Neural progenitor cell (in vitro differentiated cells): Measurements from ENCODE around the gene ZSCAN18. TPM values are rescaled to one million over a fixed set of nuclear protein-coding genes. Genes with fewer than 3 reads are reported as not detected.

Source experiments
- DNase-seq: peaks from one replicate; pipeline ENCODE4 v3.0.0-alpha.2; 2016; ENCODE audit warnings: low spot score
- H2AFZ ChIP-seq: fragments of 200-600 bp; sonication (generic); replicated peaks from 2 replicates; pipeline ENCODE4 v1.6.1; 2016; ENCODE audit warnings: antibody characterized with exemption
- H3F3A ChIP-seq: fragments of 200-600 bp; sonication (generic); 2 replicates; pipeline ENCODE4 v1.6.1; 2016; ENCODE audit warnings: antibody characterized with exemption, low read depth
- H3K27ac ChIP-seq: fragments of 200-600 bp; sonication (generic); 2 replicates; pipeline ENCODE4 v1.5.1; 2016; ENCODE audit warnings: mild to moderate bottlenecking
- H3K27me3 ChIP-seq: fragments of 200-600 bp; sonication (generic); 2 replicates; pipeline ENCODE4 v1.6.1; 2016; ENCODE audit warnings: mild to moderate bottlenecking, moderate library complexity
- H3K36me3 ChIP-seq: fragments of 200-600 bp; sonication (generic); 2 replicates; pipeline ENCODE4 v1.5.1; 2016
- H3K4me1 ChIP-seq: fragments of 200-600 bp; sonication (generic); 2 replicates; pipeline ENCODE4 v1.6.1; 2016; ENCODE audit warnings: mixed run types
- H3K4me2 ChIP-seq: fragments of 200-600 bp; sonication (generic); 2 replicates; pipeline ENCODE4 v1.6.1; 2016
- H3K4me3 ChIP-seq: fragments of 200-600 bp; sonication (generic); 2 replicates; pipeline ENCODE4 v1.5.1; 2016
- H3K79me2 ChIP-seq: fragments of 200-600 bp; sonication (generic); 2 replicates; pipeline ENCODE4 v1.6.1; 2016; ENCODE audit warnings: low read depth
- H3K9ac ChIP-seq: fragments of 200-600 bp; sonication (generic); 2 replicates; pipeline ENCODE4 v1.6.1; 2016
- H3K9me3 ChIP-seq: fragments of 200-600 bp; sonication (generic); 2 replicates; pipeline ENCODE4 v1.5.1; 2016; ENCODE audit warnings: low read depth
- H4K20me1 ChIP-seq: fragments of 200-600 bp; sonication (generic); 2 replicates; pipeline ENCODE4 v1.6.1; 2016; ENCODE audit warnings: low read depth
- H3K27ac Mint-ChIP-seq: 3 replicates; pipeline ENCODE4 v1.8.0; 2021; ENCODE audit warnings: mixed read lengths
- H3K27me3 Mint-ChIP-seq: 2 replicates; pipeline ENCODE4 v1.8.0; 2022; ENCODE audit warnings: low read depth, mild to moderate bottlenecking, inconsistent platforms, moderate library complexity, mixed read lengths; ENCODE audit not compliant: insufficient read depth
- H3K36me3 Mint-ChIP-seq: 3 replicates; pipeline ENCODE4 v1.8.0; 2021; ENCODE audit warnings: mixed read lengths
- H3K4me1 Mint-ChIP-seq: 3 replicates; pipeline ENCODE4 v1.8.0; 2021; ENCODE audit warnings: mixed read lengths
- H3K4me3 Mint-ChIP-seq: 3 replicates; pipeline ENCODE4 v1.8.0; 2021; ENCODE audit warnings: mild to moderate bottlenecking, moderate library complexity, mixed read lengths
- H3K9me3 Mint-ChIP-seq: 3 replicates; pipeline ENCODE4 v1.8.0; 2020; ENCODE audit warnings: mixed read lengths
- CTCF ChIP-seq: fragments of 200-600 bp; sonication (generic); IDR thresholded peaks from 2 replicates; pipeline ENCODE4 v1.5.1; 2017; ENCODE audit warnings: antibody characterized with exemption, mild to moderate bottlenecking
- EZH2 ChIP-seq: fragments of 200-600 bp; sonication (generic); IDR thresholded peaks from 2 replicates; pipeline ENCODE4 v1.6.1; 2017; ENCODE audit warnings: antibody characterized with exemption, mild to moderate bottlenecking, moderate library complexity
- EZH2phosphoT487 ChIP-seq: fragments of 200-600 bp; sonication (generic); IDR thresholded peaks from 2 replicates; pipeline ENCODE4 v1.6.1; 2017; ENCODE audit warnings: antibody characterized with exemption
- total RNA-seq: library from RNA; depleted of rRNA; stranded (reverse); fragments of >200 nt; gene quantifications from 2 replicates; pipeline ENCODE4 v1.2.3, GENCODE V29; 2015; ENCODE audit warnings: low replicate concordance

The ZSCAN18 gene
- total RNA-seq, 1 donor from 2014 or later: 49.1 TPM

GRCh38 chr19:58053480-58054156 lies 44.4 kb downstream of the ZSCAN18 start:
- Histone ChIP-seq H3K27me3 (no peaks in the 10 kb centered on the region), H3K4me2 (no peak overlapping the region), H3K4me1 (peaks cover 2% of the 10 kb centered on the region), H4K20me1 (no peaks in the 10 kb centered on the region), H3K36me3 (no peaks in the 10 kb centered on the region), H3K27ac (no peak overlapping the region), H3K9me3 (no peaks in the 10 kb centered on the region), H3F3A (peaks cover 5% of the 10 kb centered on the region), H3K4me3 (no peak overlapping the region), H3K79me2 (no peaks in the 10 kb centered on the region), H2AFZ (no peak overlapping the region), H3K9ac (no peak overlapping the region)
- no peak for DNase-seq
- Mint-ChIP-seq H3K4me3 (no peak overlapping the region), H3K36me3 (peaks cover 8% of the 10 kb centered on the region), H3K27me3 (peaks cover 13% of the 10 kb centered on the region), H3K4me1 (no peaks in the 10 kb centered on the region), H3K27ac (no peak overlapping the region), H3K9me3 (peaks cover 68% of the 10 kb centered on the region)
- TF ChIP-seq CTCF: no peak
- TF ChIP-seq EZH2phosphoT487: no peak
- no peak for TF ChIP-seq EZH2

GRCh38 chr19:58052256-58052655 lies 45.8 kb downstream of the ZSCAN18 start:
- no peak for DNase-seq
- H3K4me1 Mint-ChIP-seq: no peaks in the 10 kb centered on the region

GRCh38 chr19:58047672-58048071 lies 50.4 kb downstream of the ZSCAN18 start:
- DNase-seq: no peak

More at GRCh38 chr19:58052256-58052655, 45.8 kb downstream of the ZSCAN18 start:
- H3K79me2 ChIP-seq: no peaks in the 10 kb centered on the region
- no peaks in the 10 kb centered on the region for H3K9me3 ChIP-seq
- H2AFZ ChIP-seq: no peak overlapping the region
- no peaks in the 10 kb centered on the region for H4K20me1 ChIP-seq
- H3K4me1 ChIP-seq: no peaks in the 10 kb centered on the region
- Mint-ChIP-seq H3K9me3 (peaks cover 65% of the 10 kb centered on the region), H3K4me3 (no peak overlapping the region), H3K27ac (no peak overlapping the region), H3K27me3 (peaks cover 12% of the 10 kb centered on the region), H3K36me3 (peaks cover 5% of the 10 kb centered on the region)
- no peak overlapping the region for H3K4me3 ChIP-seq
- H3K36me3 ChIP-seq: no peaks in the 10 kb centered on the region
- no peaks in the 10 kb centered on the region for H3K27me3 ChIP-seq
- no peaks in the 10 kb centered on the region for H3F3A ChIP-seq
- H3K4me2 ChIP-seq: no peak overlapping the region
- no peak overlapping the region for H3K9ac ChIP-seq
- TF ChIP-seq EZH2phosphoT487 (no peak), EZH2 (no peak), CTCF (no peak)
- H3K27ac ChIP-seq: no peak overlapping the region

GRCh38 chr19:58046856-58047255 lies 51.2 kb downstream of the ZSCAN18 start:
- Mint-ChIP-seq H3K4me1 (no peaks in the 10 kb centered on the region), H3K27me3 (peaks cover 10% of the 10 kb centered on the region), H3K9me3 (peaks cover 62% of the 10 kb centered on the region), H3K36me3 (peaks cover 10% of the 10 kb centered on the region), H3K27ac (no peak overlapping the region), H3K4me3 (no peak overlapping the region)
- Histone ChIP-seq H2AFZ (no peak overlapping the region), H3K36me3 (no peaks in the 10 kb centered on the region), H3F3A (no peaks in the 10 kb centered on the region), H3K4me1 (no peaks in the 10 kb centered on the region), H3K27me3 (peaks cover 12% of the 10 kb centered on the region), H3K79me2 (no peaks in the 10 kb centered on the region), H4K20me1 (no peaks in the 10 kb centered on the region), H3K27ac (no peak overlapping the region), H3K4me2 (no peak overlapping the region), H3K4me3 (no peak overlapping the region), H3K9me3 (no peaks in the 10 kb centered on the region), H3K9ac (no peak overlapping the region)
- TF ChIP-seq EZH2phosphoT487 (no peak), CTCF (no peak), EZH2 (no peak)
- no peak for DNase-seq

More at GRCh38 chr19:58047672-58048071, 50.4 kb downstream of the ZSCAN18 start:
- Histone ChIP-seq H3K4me2 (no peak overlapping the region), H3F3A (no peaks in the 10 kb centered on the region), H3K36me3 (no peaks in the 10 kb centered on the region), H3K4me1 (no peaks in the 10 kb centered on the region), H3K27ac (no peak overlapping the region), H3K9ac (no peak overlapping the region), H3K27me3 (peaks cover 7% of the 10 kb centered on the region), H3K9me3 (no peaks in the 10 kb centered on the region), H2AFZ (no peak overlapping the region), H3K79me2 (no peaks in the 10 kb centered on the region), H4K20me1 (no peaks in the 10 kb centered on the region), H3K4me3 (no peak overlapping the region)
- Mint-ChIP-seq H3K27me3 (peaks cover 12% of the 10 kb centered on the region), H3K4me1 (no peaks in the 10 kb centered on the region), H3K27ac (no peak overlapping the region), H3K4me3 (no peak overlapping the region), H3K9me3 (peaks cover 64% of the 10 kb centered on the region), H3K36me3 (peaks cover 11% of the 10 kb centered on the region)
- no peak for TF ChIP-seq EZH2phosphoT487
- no peak for TF ChIP-seq EZH2
